B cell (primary cell): ENCODE measurements around the gene NWD2. TPM values are rescaled to one million over a fixed set of nuclear protein-coding genes. Genes with fewer than 3 reads are reported as not detected.

ENCODE experiments used
- ATAC-seq: fragments of 200-7000 bp; cut with Tn5 transposase; one replicate; pipeline ENCODE4 v1.10.0; 2021; ENCODE audit warnings: low read depth, mild to moderate bottlenecking, moderate number of reproducible peaks, moderate library complexity
- CTCF ChIA-PET: fragments of 350-600 bp; sonication (Branson Sonifier 250); formaldehyde crosslinking; loops from one replicate; lab custom pipeline; 2021; ENCODE audit warnings: antibody characterized with exemption, inconsistent platforms; lab: Charles Lee
- POLR2A ChIA-PET: fragments of 350-600 bp; sonication (Branson Sonifier 250); formaldehyde crosslinking; loops from one replicate; lab custom pipeline; 2021; ENCODE audit warnings: antibody characterized with exemption; lab: Charles Lee
- DNase-seq: peaks from one replicate; pipeline ENCODE4 v3.0.0; 2013
- H2AFZ ChIP-seq: 2 replicates; pipeline ENCODE4 v1.6.1; 2012; ENCODE audit warnings: mild to moderate bottlenecking, low read depth, low read length; ENCODE audit not compliant: insufficient read depth, poor library complexity, severe bottlenecking
- H3K27ac ChIP-seq, 2 donors: 1 replicate in 1 of 2; 2 replicates in 1 of 2; pipeline ENCODE4 v1.5.1; 2012 to 2013; ENCODE audit warnings: low read length in 2 of 2, mild to moderate bottlenecking in 2 of 2, moderate library complexity in 1 of 2
- H3K27me3 ChIP-seq, 4 experiments: fragments of 200-600 bp in 1 of 4; sonication (generic) in 1 of 4; replicated peaks in 1 of 4; 1 replicate in 2 of 4; 2 replicates in 2 of 4; pipeline versions ENCODE4 v1.6.1 to v1.7.0; 2013 to 2016; ENCODE audit warnings: low read length in 3 of 4, mild to moderate bottlenecking in 2 of 4, mixed read lengths in 1 of 4, moderate library complexity in 1 of 4; ENCODE audit not compliant: insufficient read depth in 4 of 4, control insufficient read depth in 3 of 4; ENCODE audit errors: control extremely low read depth in 1 of 4
- H3K36me3 ChIP-seq, 2 experiments: replicated peaks in 1 of 2; 1 replicate in 1 of 2; 2 replicates in 1 of 2; pipeline versions ENCODE4 v1.6.1 to v1.7.1; 2013; ENCODE audit warnings: low read length in 1 of 2; ENCODE audit not compliant: insufficient read depth in 2 of 2, control insufficient read depth in 1 of 2; ENCODE audit errors: control extremely low read depth in 1 of 2, extremely low read depth in 1 of 2
- H3K4me1 ChIP-seq, 2 donors: fragments of 200-600 bp in 1 of 2; sonication (generic) in 1 of 2; 1 replicate in 1 of 2; 2 replicates in 1 of 2; pipeline versions ENCODE4 v1.5.1 to v1.6.1; 2013 to 2017; ENCODE audit warnings: low read length in 2 of 2; ENCODE audit not compliant: control insufficient read depth in 2 of 2, insufficient read depth in 2 of 2
- H3K4me2 ChIP-seq: replicated peaks from 2 replicates; pipeline ENCODE3; 2012; ENCODE audit warnings: mild to moderate bottlenecking, low read depth, low read length; ENCODE audit not compliant: poor library complexity, severe bottlenecking
- H3K4me3 ChIP-seq, 5 experiments: fragments of 200-600 bp in 1 of 5; sonication (generic) in 1 of 5; 1 replicate in 3 of 5; 2 replicates in 2 of 5; pipeline versions ENCODE4 v1.5.1 to v1.7.0; 2011 to 2016; ENCODE audit warnings: low read length in 4 of 5, mild to moderate bottlenecking in 4 of 5, low read depth in 2 of 5, control low read depth in 1 of 5, moderate library complexity in 1 of 5; ENCODE audit not compliant: insufficient read depth in 1 of 5; ENCODE audit errors: control extremely low read depth in 1 of 5, extremely low read depth in 1 of 5
- H3K79me2 ChIP-seq: fragments of 200-600 bp; sonication (generic); one replicate; pipeline ENCODE4 v1.6.0; 2016; ENCODE audit warnings: low read length; ENCODE audit not compliant: control insufficient read depth, insufficient read depth
- H3K9ac ChIP-seq: fragments of 200-600 bp; sonication (generic); 2 replicates; pipeline ENCODE4 v1.6.1; 2017; ENCODE audit warnings: mild to moderate bottlenecking, low read length, moderate library complexity
- H3K9me3 ChIP-seq, 3 donors: one replicate each; pipeline versions ENCODE4 v1.6.1 to v1.7.1; 2013; ENCODE audit warnings: low read length in 2 of 3; ENCODE audit not compliant: control insufficient read depth in 2 of 3, insufficient read depth in 1 of 3; ENCODE audit errors: control extremely low read depth in 1 of 3
- H4K20me1 ChIP-seq: 2 replicates; pipeline ENCODE4 v1.6.0; 2012; ENCODE audit warnings: mild to moderate bottlenecking, low read length; ENCODE audit not compliant: insufficient read depth, control insufficient read depth, poor library complexity, severe bottlenecking
- H3K27ac Mint-ChIP-seq: one replicate; pipeline ENCODE4 v1.8.0; 2021; ENCODE audit warnings: mixed read lengths
- H3K27me3 Mint-ChIP-seq: one replicate; pipeline ENCODE4 v1.8.0; 2021; ENCODE audit warnings: mixed read lengths
- H3K4me1 Mint-ChIP-seq: one replicate; pipeline ENCODE4 v1.8.0; 2021; ENCODE audit warnings: mixed read lengths
- H3K4me3 Mint-ChIP-seq: one replicate; pipeline ENCODE4 v1.8.0; 2021; ENCODE audit warnings: mixed read lengths
- H3K9me3 Mint-ChIP-seq: one replicate; pipeline ENCODE4 v1.8.0; 2022; ENCODE audit warnings: mixed read lengths; ENCODE audit not compliant: insufficient read depth
- CTCF ChIP-seq: fragments of 200-600 bp; IDR thresholded peaks from one replicate; pipeline ENCODE4 v1.8.0; 2022; ENCODE audit warnings: antibody characterized with exemption, mild to moderate bottlenecking
- EZH2 ChIP-seq: IDR thresholded peaks from 2 replicates; pipeline ENCODE4 v1.6.1; 2012; ENCODE audit warnings: borderline replicate concordance, low read depth, mild to moderate bottlenecking, moderate library complexity, low read length; ENCODE audit not compliant: insufficient read depth, poor library complexity, severe bottlenecking
- WGBS: methylation state at CpG from one replicate; pipeline ENCODE4 v1.1.5; 2013; ENCODE audit warnings: missing lambda C conversion rate; ENCODE audit not compliant: insufficient coverage; 5-methylcytosine and 5-hydroxymethylcytosine counted together
- intact Hi-C: fragments of 100-400 bp; cut with micrococcal nuclease; formaldehyde crosslinking; loops from one replicate; pipeline ENCODE4 v1.10.0; 2022
- polyA plus RNA-seq: library from polyadenylated mRNA; depleted of rRNA; stranded (reverse); fragments of >200 nt; gene quantifications from 2 replicates; pipeline ENCODE4 v1.2.3, GENCODE V29; 2012
- total RNA-seq, 2 donors: library from RNA; stranded (reverse); fragments of 120-200 nt in 1 of 2; gene quantifications; 1 replicate in 1 of 2; 2 replicates in 1 of 2; pipeline versions ENCODE4 v1.2.3 to v1.2.4, GENCODE V29; 2013 to 2022

The NWD2 gene
- total and polyA plus RNA-seq, 2 donors (not counting 1 experiment from before 2014, with no cell fraction given), result not detected

DNA sequence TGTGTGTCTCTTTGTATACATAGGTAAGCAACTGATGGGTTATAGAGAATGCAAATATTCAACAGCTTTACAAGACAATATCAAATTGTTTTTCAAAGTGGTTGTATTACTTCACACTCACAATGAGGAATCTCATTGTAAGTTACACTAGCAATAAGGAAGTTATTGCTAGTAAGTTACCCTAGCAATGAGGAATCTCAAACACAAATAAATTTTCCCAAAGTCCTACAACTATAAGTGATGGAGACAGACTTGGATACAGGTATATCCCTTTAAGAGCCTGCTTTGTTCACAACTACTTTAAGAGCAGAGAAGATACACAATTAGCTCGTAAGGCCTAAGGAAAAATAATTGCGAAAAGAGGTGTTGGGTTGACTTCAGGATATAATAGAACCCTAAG is 28.3 kb upstream of the NWD2 start:
- Histone ChIP-seq H4K20me1 (no peaks in the 10 kb centered on the region), H3K9ac (no peak overlapping the region), H3K27ac (no peak overlapping the region), H3K4me1 (no peaks in the 10 kb centered on the region), H3K4me2 (no peak overlapping the region), H3K79me2 (no peaks in the 10 kb centered on the region), H3K27me3 (no peaks in the 10 kb centered on the region), H2AFZ (no peak overlapping the region), H3K9me3 (no peaks in the 10 kb centered on the region), H3K36me3 (no peaks in the 10 kb centered on the region), H3K4me3 (no peak overlapping the region)
- intact Hi-C loops, result no loop called here
- Mint-ChIP-seq H3K4me1 (no peaks in the 10 kb centered on the region), H3K4me3 (no peak overlapping the region), H3K27ac (no peak overlapping the region), H3K27me3 (no peaks in the 10 kb centered on the region), H3K9me3 (no peaks in the 10 kb centered on the region)
- ChIA-PET CTCF (no interaction called here), POLR2A (no interaction called here)
- no CpG with 5 or more reads among the region's 2 CpGs for whole genome bisulfite sequencing
- ATAC-seq, result no peak
- no peak for TF ChIP-seq CTCF
- no peak for TF ChIP-seq EZH2
- DNase-seq, result no peak

DNA sequence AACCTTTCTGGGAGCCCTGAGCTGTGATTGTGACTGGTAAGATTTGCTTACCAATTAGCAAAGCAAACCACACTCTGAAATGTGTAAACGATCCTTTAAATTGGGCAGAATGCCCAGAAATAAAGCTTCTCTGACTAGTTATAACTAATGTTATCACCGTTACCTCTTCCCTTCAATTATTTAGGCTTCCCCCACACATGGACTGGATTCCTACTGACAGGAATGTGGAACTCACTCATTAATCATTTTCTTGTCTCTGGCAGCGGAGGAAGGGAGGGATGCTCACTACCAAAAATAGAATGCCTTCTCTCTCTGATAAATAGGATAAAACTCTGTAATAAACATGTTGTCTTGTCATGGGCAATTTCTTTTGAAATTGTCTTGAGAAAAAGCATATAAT is 25.3 kb upstream of the NWD2 start:
- H3K9me3 Mint-ChIP-seq, result no peaks in the 10 kb centered on the region
- DNase-seq (no peak), ATAC-seq (no peak)
- H3K4me3 ChIP-seq, result no peak overlapping the region
- no peak overlapping the region for H3K4me2 ChIP-seq
- H3K27ac ChIP-seq, result no peak overlapping the region
- H3K4me3 Mint-ChIP-seq, result no peak overlapping the region
- ChIA-PET CTCF (no interaction called here), POLR2A (no interaction called here)
- TF ChIP-seq EZH2 (no peak), CTCF (no peak)
- H2AFZ ChIP-seq, result no peak overlapping the region
- no peaks in the 10 kb centered on the region for H3K4me1 Mint-ChIP-seq
- no peaks in the 10 kb centered on the region for H3K79me2 ChIP-seq
- H3K36me3 ChIP-seq, result no peaks in the 10 kb centered on the region
- no peaks in the 10 kb centered on the region for H3K9me3 ChIP-seq
- H3K9ac ChIP-seq, result no peak overlapping the region
- WGBS, result no CpG with 5 or more reads among the region's 3 CpGs
- intact Hi-C loops, result no loop called here
- no peaks in the 10 kb centered on the region for H3K27me3 ChIP-seq
- no peak overlapping the region for H3K27ac Mint-ChIP-seq
- H3K27me3 Mint-ChIP-seq, result no peaks in the 10 kb centered on the region
- no peaks in the 10 kb centered on the region for H4K20me1 ChIP-seq
- no peaks in the 10 kb centered on the region for H3K4me1 ChIP-seq
